Measurements from ENCODE around the gene GRM5. TPM values are rescaled to one million over a fixed set of nuclear protein-coding genes. Genes with fewer than 3 reads are reported as not detected.
A peak's percentile ranks its signal among the peaks of the same experiment; 100 is the strongest.

The GRM5 gene
- total RNA-seq, 1 experiment from 2014 or later, result not detected

GRCh38 chr11:88626216-88626615 is 439.6 kb downstream of the GRM5 start:
- no peak for DNase-seq (ENCODE audit: extremely low read depth, low read depth)

GRCh38 chr11:88623531-88623930 is 442.3 kb downstream of the GRM5 start:
- DNase-seq (ENCODE audit: extremely low read depth, low read depth), result no peak

GRCh38 chr11:88620568-88621130 is 445.1 kb downstream of the GRM5 start:
- DNase-seq (ENCODE audit: extremely low read depth, low read depth), result no peak

GRCh38 chr11:88619656-88620385 is 446.0 kb downstream of the GRM5 start:
- no peak for DNase-seq (ENCODE audit: extremely low read depth, low read depth)

- no peak for DNase-seq (ENCODE audit: extremely low read depth, low read depth)
Measured at GRCh38 chr11:88619071-88619425, 446.7 kb downstream of the GRM5 start.

- DNase-seq (ENCODE audit: extremely low read depth, low read depth), result no peak
Measured at GRCh38 chr11:88618327-88619070, 447.3 kb downstream of the GRM5 start.

GRCh38 chr11:88617226-88617625 is 448.6 kb downstream of the GRM5 start:
- DNase-seq (ENCODE audit: extremely low read depth, low read depth), result no peak

GRCh38 chr11:88604260-88604659 is 461.5 kb downstream of the GRM5 start:
- DNase-seq (ENCODE audit: extremely low read depth, low read depth), result no peak

- no peak for DNase-seq (ENCODE audit: extremely low read depth, low read depth)
Measured at GRCh38 chr11:88603091-88603867, 462.5 kb downstream of the GRM5 start.

GRCh38 chr11:88597387-88597786 is 468.4 kb downstream of the GRM5 start:
- DNase-seq (ENCODE audit: extremely low read depth, low read depth), result no peak

- no peak for DNase-seq (ENCODE audit: extremely low read depth, low read depth)
Measured at GRCh38 chr11:88596786-88597185, 469.0 kb downstream of the GRM5 start.

- DNase-seq (ENCODE audit: extremely low read depth, low read depth), result no peak
Measured at GRCh38 chr11:88594274-88594950, 471.4 kb downstream of the GRM5 start.

- DNase-seq (ENCODE audit: extremely low read depth, low read depth), result no peak
Measured at GRCh38 chr11:88590361-88590760, 475.4 kb downstream of the GRM5 start.

GRCh38 chr11:88583251-88583650 is 482.5 kb downstream of the GRM5 start:
- no peak for DNase-seq (ENCODE audit: extremely low read depth, low read depth)

GRCh38 chr11:88579466-88579865 is 486.3 kb downstream of the GRM5 start:
- no peak for DNase-seq (ENCODE audit: extremely low read depth, low read depth)

GRCh38 chr11:88576741-88577140 is 489.0 kb downstream of the GRM5 start:
- no peak for DNase-seq (ENCODE audit: extremely low read depth, low read depth)

- no peak for DNase-seq (ENCODE audit: extremely low read depth, low read depth)
Measured at GRCh38 chr11:88575916-88576315, 489.9 kb downstream of the GRM5 start.

GRCh38 chr11:88569342-88569741 is 496.4 kb downstream of the GRM5 start:
- DNase-seq (ENCODE audit: extremely low read depth, low read depth), result no peak

GRCh38 chr11:88555829-88556202 is 510.0 kb downstream of the GRM5 start:
- DNase-seq (ENCODE audit: extremely low read depth, low read depth), result no peak

GRCh38 chr11:88555018-88555828 is 510.6 kb downstream of the GRM5 start:
- peak; percentile 73 for DNase-seq (ENCODE audit: extremely low read depth, low read depth)
